Esophagus squamous epithelium (tissue), 5 donors: ENCODE measurements around the gene POU6F2. TPM values are rescaled to one million over a fixed set of nuclear protein-coding genes. Genes with fewer than 3 reads are reported as not detected.

Experiments used
- DNase-seq: peaks from one replicate; lab custom pipeline; 2025; lab: John Stamatoyannopoulos, UW
- H3K27ac ChIP-seq, 4 donors: fragments of 200-600 bp; sonication (generic); one replicate each; pipeline ENCODE4 v1.5.1; 2016 to 2019; ENCODE audit warnings: mild to moderate bottlenecking in 1 of 4
- H3K27me3 ChIP-seq, 4 donors: fragments of 200-600 bp; sonication (generic); 1 replicate in 3 of 4; 2 replicates in 1 of 4; pipeline versions ENCODE4 v1.5.1 to v1.6.0; 2017 to 2021; ENCODE audit warnings: antibody characterized with exemption in 1 of 4
- H3K36me3 ChIP-seq, 3 donors: fragments of 200-600 bp; sonication (generic); one replicate each; pipeline ENCODE4 v1.5.1; 2016 to 2019
- H3K4me1 ChIP-seq, 3 donors: fragments of 200-600 bp; sonication (generic); one replicate each; pipeline ENCODE4 v1.5.1; 2017 to 2019
- H3K4me3 ChIP-seq, 4 donors: fragments of 200-600 bp; sonication (generic); 1 replicate in 3 of 4; 2 replicates in 1 of 4; pipeline ENCODE4 v1.5.1; 2016 to 2019; ENCODE audit warnings: mild to moderate bottlenecking in 2 of 4, moderate library complexity in 1 of 4
- H3K9me3 ChIP-seq, 3 donors: fragments of 200-600 bp; sonication (generic); one replicate each; pipeline ENCODE4 v1.5.1; 2016 to 2019
- POLR2A ChIP-seq, 4 donors: fragments of 450-650 bp; IDR thresholded peaks; one replicate each; pipeline ENCODE4 v1.6.1; 2017; ENCODE audit warnings: antibody characterized with exemption in 4 of 4, mild to moderate bottlenecking in 4 of 4, moderate library complexity in 3 of 4
- WGBS, 2 donors: methylation state at CpG; one replicate each; pipeline ENCODE4 v1.1.5; 2018; 5-methylcytosine and 5-hydroxymethylcytosine counted together
- intact Hi-C: fragments of 100-400 bp; cut with DNase I; formaldehyde crosslinking; loops from one replicate; pipeline ENCODE4 v1.15.0; 2022
- total RNA-seq, 4 donors: library from RNA; depleted of rRNA; stranded (reverse); fragments of >200 nt; gene quantifications; one replicate each; pipeline ENCODE4 v1.1.0, GENCODE V29; 2016
- TF ChIP-seq, protein P1 (sequence below), 6 experiments: fragments of 450-650 bp in 4 of 6; fragments of 200-600 bp in 2 of 6; sonication (generic) in 2 of 6; IDR thresholded peaks; one replicate each; pipeline ENCODE4 v1.5.1; 2016 to 2019; ENCODE audit warnings: antibody characterized with exemption in 6 of 6, mild to moderate bottlenecking in 4 of 6, moderate library complexity in 4 of 6
- donor health status: DM: yes; HTN: yes; CAD: no.

Gene POU6F2
- total RNA-seq, 4 donors from 2014 or later = 0.76 to 1.6 TPM; not detected in 2

DNA sequence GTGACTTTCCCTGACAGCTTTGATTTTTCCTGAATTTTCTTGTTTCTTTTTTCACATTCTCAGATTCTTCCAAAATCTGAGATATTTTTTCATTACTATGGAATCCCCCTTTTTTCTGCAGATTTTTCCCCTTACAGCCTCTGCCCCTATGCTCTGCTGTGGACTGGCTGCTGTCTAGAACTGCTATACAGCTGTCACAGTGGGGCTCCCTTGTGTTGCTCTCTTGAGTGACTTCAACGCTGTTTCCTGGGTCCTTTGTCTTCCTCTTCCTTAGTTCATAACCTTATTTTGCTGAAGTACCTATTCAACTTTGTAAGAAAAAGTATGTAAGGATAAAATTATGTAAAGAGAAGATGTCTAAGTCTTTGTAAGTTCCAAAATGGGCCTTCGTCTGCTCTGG is 354.4 kb downstream of the POU6F2 start:
- WGBS, 2 donors = 57 to 72% methylated on average over 2 of the region's 2 CpGs
- Histone ChIP-seq H3K36me3 (no peaks in the 10 kb centered on the region), H3K9me3 (no peaks in the 10 kb centered on the region), H3K27me3 (peaks cover 0 to 6% (median 0%) of the 10 kb centered on the region in 4 donors), H3K4me3 (no peak overlapping the region), H3K27ac (no peak overlapping the region), H3K4me1 (no peaks in the 10 kb centered on the region)
- intact Hi-C loops = no loop called here
- TF ChIP-seq, protein P1, sequence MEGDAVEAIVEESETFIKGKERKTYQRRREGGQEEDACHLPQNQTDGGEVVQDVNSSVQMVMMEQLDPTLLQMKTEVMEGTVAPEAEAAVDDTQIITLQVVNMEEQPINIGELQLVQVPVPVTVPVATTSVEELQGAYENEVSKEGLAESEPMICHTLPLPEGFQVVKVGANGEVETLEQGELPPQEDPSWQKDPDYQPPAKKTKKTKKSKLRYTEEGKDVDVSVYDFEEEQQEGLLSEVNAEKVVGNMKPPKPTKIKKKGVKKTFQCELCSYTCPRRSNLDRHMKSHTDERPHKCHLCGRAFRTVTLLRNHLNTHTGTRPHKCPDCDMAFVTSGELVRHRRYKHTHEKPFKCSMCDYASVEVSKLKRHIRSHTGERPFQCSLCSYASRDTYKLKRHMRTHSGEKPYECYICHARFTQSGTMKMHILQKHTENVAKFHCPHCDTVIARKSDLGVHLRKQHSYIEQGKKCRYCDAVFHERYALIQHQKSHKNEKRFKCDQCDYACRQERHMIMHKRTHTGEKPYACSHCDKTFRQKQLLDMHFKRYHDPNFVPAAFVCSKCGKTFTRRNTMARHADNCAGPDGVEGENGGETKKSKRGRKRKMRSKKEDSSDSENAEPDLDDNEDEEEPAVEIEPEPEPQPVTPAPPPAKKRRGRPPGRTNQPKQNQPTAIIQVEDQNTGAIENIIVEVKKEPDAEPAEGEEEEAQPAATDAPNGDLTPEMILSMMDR (IDR thresholded peaks at IDR 0.05) = no peak
- no peak for DNase-seq

DNA sequence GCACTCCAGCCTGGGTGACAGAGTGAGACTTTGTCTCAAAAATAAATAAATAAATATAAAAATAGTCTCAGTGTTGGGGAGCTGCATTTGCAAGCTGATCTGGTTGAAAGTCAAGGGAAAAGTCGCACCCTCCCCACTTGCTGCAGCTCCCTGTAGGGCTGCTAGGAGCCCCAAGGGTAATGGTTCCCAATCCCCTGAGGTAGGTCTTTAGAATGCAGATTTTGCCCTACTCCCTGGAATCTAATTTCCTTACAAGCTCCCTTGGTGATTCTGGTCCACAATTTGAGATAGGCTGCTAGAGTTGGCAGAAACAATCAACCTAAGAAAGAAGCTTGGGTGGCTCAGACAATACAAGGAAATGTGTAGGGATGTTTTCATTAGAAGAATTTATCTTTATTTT is 356.0 kb downstream of the POU6F2 start:
- Histone ChIP-seq H3K4me3 (no peak overlapping the region), H3K27ac (no peak overlapping the region), H3K9me3 (no peaks in the 10 kb centered on the region), H3K4me1 (no peaks in the 10 kb centered on the region), H3K27me3 (peaks cover 0 to 6% (median 0%) of the 10 kb centered on the region in 4 donors), H3K36me3 (no peaks in the 10 kb centered on the region)
- no peak for DNase-seq
- TF ChIP-seq, protein P1 (IDR thresholded peaks at IDR 0.05) = no peak
- TF ChIP-seq POLR2A (IDR thresholded peaks at IDR 0.05) = no peak
- WGBS, 2 donors = 64 to 79% methylated on average over 1 of the region's 1 CpG
- intact Hi-C loops = no loop called here

DNA sequence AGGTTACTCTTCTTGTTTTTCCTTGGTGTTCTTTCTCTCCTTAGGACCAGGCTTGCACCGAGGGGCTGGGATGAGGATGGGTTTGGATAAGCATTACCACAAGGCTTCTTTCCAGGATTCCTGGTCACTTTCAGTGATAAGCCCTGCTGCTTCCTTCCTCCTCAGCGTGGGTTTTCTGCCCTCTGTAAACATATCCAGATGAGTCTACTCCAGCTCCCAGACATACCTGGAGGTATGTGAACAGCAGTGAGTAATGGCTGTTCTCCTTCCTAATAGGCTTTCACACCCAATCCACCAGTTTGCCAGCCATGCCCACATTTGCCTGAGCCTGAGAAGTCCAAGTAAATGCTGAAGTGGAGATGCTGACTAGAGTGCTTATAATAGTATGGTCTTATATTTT is 358.7 kb downstream of the POU6F2 start:
- H3K36me3 ChIP-seq = no peaks in the 10 kb centered on the region
- no peak for DNase-seq

DNA sequence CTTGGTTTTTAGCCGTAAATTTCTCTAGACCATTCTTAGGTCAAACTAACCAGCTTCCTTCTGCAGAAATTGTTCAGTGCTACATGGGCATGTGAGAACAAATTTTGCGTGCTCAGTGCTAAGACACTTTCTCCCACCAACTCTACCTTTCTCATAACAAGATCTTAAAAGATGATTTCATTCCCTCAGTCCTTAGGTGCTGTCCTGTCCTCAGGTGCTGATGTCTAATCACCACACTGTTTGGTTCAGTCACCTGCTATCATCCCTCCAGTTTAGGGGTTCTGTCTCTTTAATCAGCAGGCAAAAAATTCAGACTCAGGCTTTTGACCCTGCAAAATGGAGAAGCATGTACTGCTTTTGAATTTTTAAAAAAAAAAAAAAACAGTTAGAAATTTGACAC is 361.0 kb downstream of the POU6F2 start:
- no peak for DNase-seq
- Histone ChIP-seq H3K4me3 (no peak overlapping the region), H3K27me3 (peaks cover 0 to 4% (median 0%) of the 10 kb centered on the region in 4 donors), H3K27ac (no peak overlapping the region), H3K36me3 (no peaks in the 10 kb centered on the region), H3K9me3 (no peaks in the 10 kb centered on the region), H3K4me1 (no peaks in the 10 kb centered on the region)
- intact Hi-C loops = no loop called here
- 79 to 81% methylated on average over 2 of the region's 2 CpGs for WGBS, 2 donors
- TF ChIP-seq, protein P1 (IDR thresholded peaks at IDR 0.05) = no peak

More for the DNA sequence above, 358.7 kb downstream of the POU6F2 start:
- intact Hi-C loops = no loop called here
- H3K4me3 ChIP-seq = no peak overlapping the region
- H3K9me3 ChIP-seq = no peaks in the 10 kb centered on the region
- peaks cover 0 to 10% (median 0%) of the 10 kb centered on the region in 4 donors for H3K27me3 ChIP-seq
- H3K27ac ChIP-seq = no peak overlapping the region
- WGBS, 2 donors = 24 to 52% methylated on average over 2 of the region's 2 CpGs
- no peaks in the 10 kb centered on the region for H3K4me1 ChIP-seq
- TF ChIP-seq, protein P1 (IDR thresholded peaks at IDR 0.05) = no peak
- no peak for TF ChIP-seq POLR2A (IDR thresholded peaks at IDR 0.05)

DNA sequence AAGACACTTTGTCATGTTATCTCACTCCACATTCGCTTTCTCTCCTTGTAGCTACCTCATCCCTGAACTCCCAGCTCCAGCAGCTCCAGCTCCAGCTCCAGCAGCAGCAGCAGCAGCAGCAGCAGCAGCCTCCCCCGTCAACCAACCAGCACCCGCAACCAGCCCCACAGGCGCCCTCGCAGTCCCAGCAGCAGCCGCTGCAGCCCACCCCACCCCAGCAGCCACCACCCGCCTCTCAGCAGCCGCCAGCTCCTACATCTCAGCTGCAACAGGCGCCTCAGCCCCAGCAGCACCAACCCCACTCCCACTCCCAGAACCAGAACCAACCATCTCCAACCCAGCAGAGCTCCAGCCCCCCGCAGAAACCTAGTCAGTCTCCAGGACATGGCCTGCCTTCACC is 361.9 kb downstream of the POU6F2 start:
- Histone ChIP-seq H3K4me3 (no peak overlapping the region), H3K4me1 (no peaks in the 10 kb centered on the region), H3K27ac (no peak overlapping the region), H3K9me3 (no peaks in the 10 kb centered on the region), H3K36me3 (no peaks in the 10 kb centered on the region), H3K27me3 (peaks cover 0 to 4% (median 0%) of the 10 kb centered on the region in 4 donors)
- intact Hi-C loops = no loop called here
- no peak for DNase-seq
- TF ChIP-seq, protein P1 (IDR thresholded peaks at IDR 0.05) = no peak
- TF ChIP-seq POLR2A (IDR thresholded peaks at IDR 0.05) = no peak
- 86% methylated on average over 7 to 10 of the region's 10 CpGs for WGBS, 2 donors
